Nucleus accumbens (tissue), 56 donors: ENCODE measurements around the gene LTA4H.
"Not testable (repeated sequence)": the region's sequence is repeated elsewhere in the genome, so short reads cannot be mapped to it uniquely, and the experiment has no call there.

Experiments
- DNase-seq, 56 donors: peaks; one replicate each; lab custom pipeline; 2025; lab: John Stamatoyannopoulos, UW

The LTA4H gene

GRCh38 chr12:95995238-95996031, 40.0 kb downstream of the LTA4H start:
- no peak for DNase-seq

GRCh38 chr12:95994476-95994875, 40.9 kb downstream of the LTA4H start:
- DNase-seq, result no peak

GRCh38 chr12:95993907-95994306, 41.5 kb downstream of the LTA4H start:
- DNase-seq, result no peak

- DNase-seq, result no peak
These were observed 45.3 kb downstream of the LTA4H start for GRCh38 chr12:95990136-95990535.

GRCh38 chr12:95989504-95990123, 45.8 kb downstream of the LTA4H start:
- no peak for DNase-seq

- DNase-seq, result no peak
These were observed 46.7 kb downstream of the LTA4H start for GRCh38 chr12:95988506-95989275.

- no peak for DNase-seq
These were observed 48.5 kb downstream of the LTA4H start for GRCh38 chr12:95986635-95987570.

- DNase-seq, result no peak
These were observed 50.7 kb downstream of the LTA4H start for GRCh38 chr12:95984682-95985081.

- DNase-seq, result no peak
These were observed 52.8 kb downstream of the LTA4H start for GRCh38 chr12:95982602-95983001.

- no peak for DNase-seq
These were observed 55.0 kb downstream of the LTA4H start for GRCh38 chr12:95980437-95980836.

- DNase-seq, result no peak
These were observed 56.6 kb downstream of the LTA4H start for GRCh38 chr12:95978774-95979173.

- DNase-seq, result no peak
These were observed 57.0 kb downstream of the LTA4H start for GRCh38 chr12:95978351-95978750.

GRCh38 chr12:95977764-95978305, 57.6 kb downstream of the LTA4H start:
- no peak for DNase-seq

GRCh38 chr12:95976416-95976832, 59.0 kb downstream of the LTA4H start:
- no peak for DNase-seq

- no peak for DNase-seq
These were observed 59.9 kb downstream of the LTA4H start for GRCh38 chr12:95975491-95975890.

GRCh38 chr12:95974358-95974757, 61.0 kb downstream of the LTA4H start:
- DNase-seq, result no peak

- DNase-seq, result no peak
These were observed 62.4 kb downstream of the LTA4H start for GRCh38 chr12:95972832-95973456.

- peak in 1 of 56 donors; percentile 1 for DNase-seq
These were observed 64.5 kb downstream of the LTA4H start for GRCh38 chr12:95970905-95971304.

GRCh38 chr12:95969116-95969515, 66.3 kb downstream of the LTA4H start:
- DNase-seq, result not testable (repeated sequence)

GRCh38 chr12:95967301-95967700, 68.1 kb downstream of the LTA4H start:
- no peak for DNase-seq
